Measurements from ENCODE around the gene SMC1B. TPM values are rescaled to one million over a fixed set of nuclear protein-coding genes. Genes with fewer than 3 reads are reported as not detected.

SMC1B gene
- total RNA-seq, 4 donors from 2014 or later, result not detected

- peaks cover 0 to 6% (median 0%) of the 10 kb centered on the region in 3 donors for H3K9me3 ChIP-seq
- H3K4me3 ChIP-seq, result no peak overlapping the region
- no peaks in the 10 kb centered on the region for H3K36me3 ChIP-seq
- WGBS, 2 donors (ENCODE audit: low coverage in 1 of 2), result 82 to 88% methylated on average over 5 to 8 of the region's 14 CpGs
- ATAC-seq, result no peak
- no peak for TF ChIP-seq POLR2A (IDR thresholded peaks at IDR 0.05)
- no peak for TF ChIP-seq POLR2AphosphoS5 (IDR thresholded peaks at IDR 0.05)
- no peak for TF ChIP-seq EP300 (IDR thresholded peaks at IDR 0.05)
- no peak for TF ChIP-seq CTCF (IDR thresholded peaks at IDR 0.05)
- H3K4me1 ChIP-seq, result no peaks in the 10 kb centered on the region
- no peak overlapping the region for H3K27ac ChIP-seq
- H3K27me3 ChIP-seq, result peaks cover 5% of the 10 kb centered on the region
Observed at GRCh38 chr22:45422237-45422983, 9.0 kb upstream of the SMC1B start.

- H3K4me3 ChIP-seq, result no peak overlapping the region
- H3K27ac ChIP-seq, result no peak overlapping the region
- TF ChIP-seq EP300 (IDR thresholded peaks at IDR 0.05) (no peak), POLR2AphosphoS5 (IDR thresholded peaks at IDR 0.05) (no peak), POLR2A (IDR thresholded peaks at IDR 0.05) (no peak), CTCF (IDR thresholded peaks at IDR 0.05) (no peak)
- ATAC-seq, result no peak
- H3K9me3 ChIP-seq, result no peaks in the 10 kb centered on the region
- H3K27me3 ChIP-seq, result peaks cover 5% of the 10 kb centered on the region
- H3K36me3 ChIP-seq, result no peaks in the 10 kb centered on the region
- H3K4me1 ChIP-seq, result no peaks in the 10 kb centered on the region
- 77 to 94% methylated on average over 2 of the region's 2 CpGs for WGBS, 2 donors (ENCODE audit: low coverage in 1 of 2)
Observed at GRCh38 chr22:45421349-45422055, 8.1 kb upstream of the SMC1B start.

GRCh38 chr22:45420539-45420938, 7.1 kb upstream of the SMC1B start:
- no peak overlapping the region for H3K27ac ChIP-seq
- no peaks in the 10 kb centered on the region for H3K36me3 ChIP-seq
- H3K4me1 ChIP-seq, result no peaks in the 10 kb centered on the region
- no peak for ATAC-seq
- peaks cover 5% of the 10 kb centered on the region for H3K27me3 ChIP-seq
- H3K9me3 ChIP-seq, result no peaks in the 10 kb centered on the region
- no peak overlapping the region for H3K4me3 ChIP-seq
- no peak for TF ChIP-seq POLR2A (IDR thresholded peaks at IDR 0.05)
- no peak for TF ChIP-seq CTCF (IDR thresholded peaks at IDR 0.05)
- TF ChIP-seq EP300 (IDR thresholded peaks at IDR 0.05), result no peak
- no peak for TF ChIP-seq POLR2AphosphoS5 (IDR thresholded peaks at IDR 0.05)
- 96 to 100% methylated on average over 2 of the region's 2 CpGs for WGBS, 2 donors (ENCODE audit: low coverage in 1 of 2)

GRCh38 chr22:45420011-45420410, 6.6 kb upstream of the SMC1B start:
- H3K4me1 ChIP-seq, result no peaks in the 10 kb centered on the region
- peaks cover 5% of the 10 kb centered on the region for H3K27me3 ChIP-seq
- ATAC-seq, result no peak
- WGBS, 2 donors (ENCODE audit: low coverage in 1 of 2), result 78 to 93% methylated on average over 3 to 4 of the region's 4 CpGs
- no peaks in the 10 kb centered on the region for H3K36me3 ChIP-seq
- H3K9me3 ChIP-seq, result no peaks in the 10 kb centered on the region
- no peak overlapping the region for H3K27ac ChIP-seq
- no peak overlapping the region for H3K4me3 ChIP-seq
- TF ChIP-seq POLR2A (IDR thresholded peaks at IDR 0.05) (no peak), EP300 (IDR thresholded peaks at IDR 0.05) (no peak), POLR2AphosphoS5 (IDR thresholded peaks at IDR 0.05) (no peak), CTCF (IDR thresholded peaks at IDR 0.05) (no peak)

GRCh38 chr22:45418770-45419138, 5.4 kb upstream of the SMC1B start:
- Histone ChIP-seq H3K27me3 (peaks cover 5% of the 10 kb centered on the region), H3K4me1 (peaks cover 0 to 4% (median 0%) of the 10 kb centered on the region in 3 donors), H3K4me3 (no peak overlapping the region), H3K9me3 (no peaks in the 10 kb centered on the region), H3K36me3 (no peaks in the 10 kb centered on the region), H3K27ac (no peak overlapping the region)
- ATAC-seq, result no peak
- WGBS, 2 donors (ENCODE audit: low coverage in 1 of 2), result 93 to 95% methylated on average over 6 of the region's 6 CpGs
- no peak for TF ChIP-seq EP300 (IDR thresholded peaks at IDR 0.05)
- no peak for TF ChIP-seq POLR2AphosphoS5 (IDR thresholded peaks at IDR 0.05)
- TF ChIP-seq CTCF (IDR thresholded peaks at IDR 0.05), result no peak
- TF ChIP-seq POLR2A (IDR thresholded peaks at IDR 0.05), result no peak

Data from gastroesophageal sphincter (tissue), 4 donors.